DOHH2 (cell line): ENCODE results near the gene GNA14.

Source experiments
- H3F3A ChIP-seq: fragments of 200-600 bp; sonication (generic), shearing (Covaris generic); 2 replicates; pipeline ENCODE4 v1.6.0; 2016; ENCODE audit warnings: antibody characterized with exemption, mild to moderate bottlenecking; ENCODE audit not compliant: control insufficient read depth, insufficient read depth
- H3K27ac ChIP-seq: fragments of 200-600 bp; sonication (generic); 2 replicates; pipeline ENCODE4 v1.5.1; 2014; ENCODE audit warnings: low read depth, mild to moderate bottlenecking, low read length, moderate library complexity
- H3K27me3 ChIP-seq: fragments of 200-600 bp; sonication (generic); 2 replicates; pipeline ENCODE4 v1.6.1; 2014; ENCODE audit warnings: mild to moderate bottlenecking, low read length, mixed read lengths; ENCODE audit not compliant: control insufficient read depth
- H3K36me3 ChIP-seq: fragments of 200-600 bp; sonication (generic); 2 replicates; pipeline ENCODE4 v1.6.1; 2014; ENCODE audit warnings: mild to moderate bottlenecking, low read length, moderate library complexity, mixed read lengths; ENCODE audit not compliant: control insufficient read depth
- H3K4me1 ChIP-seq: fragments of 200-600 bp; sonication (generic); 2 replicates; pipeline ENCODE4 v1.6.1; 2014; ENCODE audit warnings: mild to moderate bottlenecking, low read length, mixed read lengths; ENCODE audit not compliant: control insufficient read depth
- H3K4me2 ChIP-seq: fragments of 200-600 bp; sonication (generic); 2 replicates; pipeline ENCODE4 v1.6.0; 2014; ENCODE audit warnings: mild to moderate bottlenecking, low read length, moderate library complexity
- H3K4me3 ChIP-seq: fragments of 200-600 bp; sonication (generic); 2 replicates; pipeline ENCODE4 v1.5.1; 2014; ENCODE audit warnings: mild to moderate bottlenecking, low read length, mixed read lengths
- H3K79me2 ChIP-seq: fragments of 200-600 bp; sonication (generic); 2 replicates; pipeline ENCODE4 v1.6.1; 2014; ENCODE audit warnings: mild to moderate bottlenecking, low read length, mixed read lengths; ENCODE audit not compliant: control insufficient read depth
- H3K9me2 ChIP-seq: fragments of 200-600 bp; sonication (generic); replicated peaks from 2 replicates; pipeline ENCODE4 v1.6.1; 2014; ENCODE audit warnings: mild to moderate bottlenecking, low read length, mixed read lengths; ENCODE audit not compliant: control insufficient read depth
- H3K9me3 ChIP-seq: fragments of 200-600 bp; sonication (generic); 2 replicates; pipeline ENCODE4 v1.6.1; 2014; ENCODE audit warnings: antibody characterized with exemption, low read length, mixed read lengths; ENCODE audit not compliant: control insufficient read depth, insufficient read depth
- H4K20me1 ChIP-seq: fragments of 200-600 bp; sonication (generic); 2 replicates; pipeline ENCODE4 v1.6.0; 2014; ENCODE audit warnings: low read depth, mild to moderate bottlenecking, antibody characterized with exemption, low read length, moderate library complexity; ENCODE audit not compliant: control insufficient read depth, insufficient read depth
- EZH2phosphoT487 ChIP-seq: fragments of 200-600 bp; sonication (generic); IDR thresholded peaks from 2 replicates; pipeline ENCODE4 v1.6.1; 2017; ENCODE audit warnings: borderline replicate concordance, mild to moderate bottlenecking, antibody characterized with exemption, low read length, moderate library complexity, mixed read lengths
- TF ChIP-seq, protein P1 (sequence below): fragments of 200-600 bp; sonication (generic); IDR thresholded peaks from one replicate; pipeline ENCODE4 v1.5.1; 2014; ENCODE audit warnings: antibody characterized with exemption, mild to moderate bottlenecking, low read depth, low read length; ENCODE audit not compliant: poor library complexity, severe bottlenecking

The GNA14 gene

DNA sequence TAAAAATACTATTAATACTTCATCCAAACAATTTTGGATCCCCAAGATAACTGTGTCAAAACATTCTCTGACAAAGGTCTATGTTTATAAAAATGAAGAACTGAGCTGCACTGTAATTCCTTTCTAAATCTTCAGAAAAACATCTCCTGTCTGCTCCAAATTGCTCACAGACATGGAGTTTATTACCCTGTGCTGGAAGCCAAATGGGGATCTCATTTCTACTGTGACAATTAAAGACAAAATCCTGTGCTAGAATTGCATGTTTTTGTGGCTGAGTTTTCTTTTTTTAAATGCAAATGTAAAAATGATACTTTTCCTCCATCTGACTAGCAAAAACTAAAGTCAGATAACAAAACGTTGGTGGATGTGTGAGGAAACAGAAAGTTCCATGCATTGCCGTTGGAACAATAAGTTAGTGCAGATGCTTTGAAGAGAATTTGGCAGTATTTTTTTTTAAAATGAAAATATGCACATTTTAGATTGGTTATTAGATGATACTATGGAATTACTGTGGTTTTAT is 93.5 kb downstream of the GNA14 start:
- no peak overlapping the region for H3K4me3 ChIP-seq
- H3K9me2 ChIP-seq: no peaks in the 10 kb centered on the region
- H4K20me1 ChIP-seq: no peaks in the 10 kb centered on the region
- no peaks in the 10 kb centered on the region for H3K36me3 ChIP-seq
- H3K9me3 ChIP-seq: no peaks in the 10 kb centered on the region
- TF ChIP-seq EZH2phosphoT487: no peak
- TF ChIP-seq, protein P1, sequence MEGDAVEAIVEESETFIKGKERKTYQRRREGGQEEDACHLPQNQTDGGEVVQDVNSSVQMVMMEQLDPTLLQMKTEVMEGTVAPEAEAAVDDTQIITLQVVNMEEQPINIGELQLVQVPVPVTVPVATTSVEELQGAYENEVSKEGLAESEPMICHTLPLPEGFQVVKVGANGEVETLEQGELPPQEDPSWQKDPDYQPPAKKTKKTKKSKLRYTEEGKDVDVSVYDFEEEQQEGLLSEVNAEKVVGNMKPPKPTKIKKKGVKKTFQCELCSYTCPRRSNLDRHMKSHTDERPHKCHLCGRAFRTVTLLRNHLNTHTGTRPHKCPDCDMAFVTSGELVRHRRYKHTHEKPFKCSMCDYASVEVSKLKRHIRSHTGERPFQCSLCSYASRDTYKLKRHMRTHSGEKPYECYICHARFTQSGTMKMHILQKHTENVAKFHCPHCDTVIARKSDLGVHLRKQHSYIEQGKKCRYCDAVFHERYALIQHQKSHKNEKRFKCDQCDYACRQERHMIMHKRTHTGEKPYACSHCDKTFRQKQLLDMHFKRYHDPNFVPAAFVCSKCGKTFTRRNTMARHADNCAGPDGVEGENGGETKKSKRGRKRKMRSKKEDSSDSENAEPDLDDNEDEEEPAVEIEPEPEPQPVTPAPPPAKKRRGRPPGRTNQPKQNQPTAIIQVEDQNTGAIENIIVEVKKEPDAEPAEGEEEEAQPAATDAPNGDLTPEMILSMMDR: no peak
- no peaks in the 10 kb centered on the region for H3F3A ChIP-seq
- no peak overlapping the region for H3K27ac ChIP-seq
- H3K4me2 ChIP-seq: no peak overlapping the region
- no peaks in the 10 kb centered on the region for H3K79me2 ChIP-seq
- no peaks in the 10 kb centered on the region for H3K27me3 ChIP-seq
- H3K4me1 ChIP-seq: no peaks in the 10 kb centered on the region

- Histone ChIP-seq H3K36me3 (no peaks in the 10 kb centered on the region), H3K4me2 (no peak overlapping the region), H3K4me1 (no peaks in the 10 kb centered on the region), H3K9me2 (no peaks in the 10 kb centered on the region), H3F3A (no peaks in the 10 kb centered on the region), H3K27ac (no peak overlapping the region), H3K9me3 (0 out of 2 replicates have a peak, but pooled peaks cover 3% of the 10 kb centered on the region), H3K79me2 (no peaks in the 10 kb centered on the region), H3K27me3 (no peaks in the 10 kb centered on the region), H4K20me1 (no peaks in the 10 kb centered on the region), H3K4me3 (no peak overlapping the region)
- no peak for TF ChIP-seq EZH2phosphoT487
Observed at GRCh38 chr9:77547106-77547730, 100.9 kb downstream of the GNA14 start.

- no peak for TF ChIP-seq EZH2phosphoT487
- TF ChIP-seq, protein P1: no peak
- no peak overlapping the region for H3K4me3 ChIP-seq
- no peaks in the 10 kb centered on the region for H3K27me3 ChIP-seq
- H3F3A ChIP-seq: no peaks in the 10 kb centered on the region
- H3K36me3 ChIP-seq: no peaks in the 10 kb centered on the region
- no peak overlapping the region for H3K27ac ChIP-seq
- H3K4me2 ChIP-seq: no peak overlapping the region
- no peaks in the 10 kb centered on the region for H3K79me2 ChIP-seq
- no peaks in the 10 kb centered on the region for H4K20me1 ChIP-seq
- no peaks in the 10 kb centered on the region for H3K9me2 ChIP-seq
- no peaks in the 10 kb centered on the region for H3K4me1 ChIP-seq
- 0 out of 2 replicates have a peak, but pooled peaks cover 5% of the 10 kb centered on the region for H3K9me3 ChIP-seq
Observed at GRCh38 chr9:77546376-77546950, 101.7 kb downstream of the GNA14 start.

GRCh38 chr9:77544546-77544945 is 103.6 kb downstream of the GNA14 start:
- Histone ChIP-seq H3K9me3 (0 out of 2 replicates have a peak, but pooled peaks cover 5% of the 10 kb centered on the region), H3K36me3 (no peaks in the 10 kb centered on the region), H3K79me2 (no peaks in the 10 kb centered on the region), H3K4me2 (no peak overlapping the region), H3K27ac (no peak overlapping the region), H4K20me1 (no peaks in the 10 kb centered on the region), H3F3A (no peaks in the 10 kb centered on the region), H3K27me3 (no peaks in the 10 kb centered on the region), H3K4me1 (no peaks in the 10 kb centered on the region), H3K9me2 (no peaks in the 10 kb centered on the region), H3K4me3 (no peak overlapping the region)
- no peak for TF ChIP-seq EZH2phosphoT487
